IMR-90 (cell line): ENCODE results near the gene NAA11.

ENCODE experiments used
- POLR2A ChIP-seq: IDR thresholded peaks from 2 replicates; pipeline ENCODE4 v1.6.1; 2012; ENCODE audit warnings: mild to moderate bottlenecking, low read depth, low read length
- RCOR1 ChIP-seq: IDR thresholded peaks from 2 replicates; pipeline ENCODE4 v1.6.1; 2012; ENCODE audit warnings: mild to moderate bottlenecking, low read length, improper control_type of control experiment; ENCODE audit not compliant: insufficient replicate concordance
- TF ChIP-seq, protein P1 (sequence below): conservative IDR thresholded peaks from 2 replicates; pipeline ENCODE4 v1.5.1; 2012; ENCODE audit warnings: mild to moderate bottlenecking, low read depth, low read length, improper control_type of control experiment

GRCh38 chr4:79331126-79331876, 5.4 kb upstream of the NAA11 start:
- TF ChIP-seq, protein P1, sequence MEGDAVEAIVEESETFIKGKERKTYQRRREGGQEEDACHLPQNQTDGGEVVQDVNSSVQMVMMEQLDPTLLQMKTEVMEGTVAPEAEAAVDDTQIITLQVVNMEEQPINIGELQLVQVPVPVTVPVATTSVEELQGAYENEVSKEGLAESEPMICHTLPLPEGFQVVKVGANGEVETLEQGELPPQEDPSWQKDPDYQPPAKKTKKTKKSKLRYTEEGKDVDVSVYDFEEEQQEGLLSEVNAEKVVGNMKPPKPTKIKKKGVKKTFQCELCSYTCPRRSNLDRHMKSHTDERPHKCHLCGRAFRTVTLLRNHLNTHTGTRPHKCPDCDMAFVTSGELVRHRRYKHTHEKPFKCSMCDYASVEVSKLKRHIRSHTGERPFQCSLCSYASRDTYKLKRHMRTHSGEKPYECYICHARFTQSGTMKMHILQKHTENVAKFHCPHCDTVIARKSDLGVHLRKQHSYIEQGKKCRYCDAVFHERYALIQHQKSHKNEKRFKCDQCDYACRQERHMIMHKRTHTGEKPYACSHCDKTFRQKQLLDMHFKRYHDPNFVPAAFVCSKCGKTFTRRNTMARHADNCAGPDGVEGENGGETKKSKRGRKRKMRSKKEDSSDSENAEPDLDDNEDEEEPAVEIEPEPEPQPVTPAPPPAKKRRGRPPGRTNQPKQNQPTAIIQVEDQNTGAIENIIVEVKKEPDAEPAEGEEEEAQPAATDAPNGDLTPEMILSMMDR = no peak
- no peak for TF ChIP-seq RCOR1
- no peak for TF ChIP-seq POLR2A
